NCI-H2196 (cell line): ENCODE data around the gene SOBP.
"Not testable (repeated sequence)": the region's sequence is repeated elsewhere in the genome, so short reads cannot be mapped to it uniquely, and the experiment has no call there.

Experiments
- DNase-seq: peaks from one replicate; lab custom pipeline; 2025; ENCODE audit not compliant: unreplicated experiment; lab: John Stamatoyannopoulos, UW

SOBP gene

GRCh38 chr6:107488174-107488874, 1.6 kb upstream of the SOBP start:
- no peak for DNase-seq

DNA sequence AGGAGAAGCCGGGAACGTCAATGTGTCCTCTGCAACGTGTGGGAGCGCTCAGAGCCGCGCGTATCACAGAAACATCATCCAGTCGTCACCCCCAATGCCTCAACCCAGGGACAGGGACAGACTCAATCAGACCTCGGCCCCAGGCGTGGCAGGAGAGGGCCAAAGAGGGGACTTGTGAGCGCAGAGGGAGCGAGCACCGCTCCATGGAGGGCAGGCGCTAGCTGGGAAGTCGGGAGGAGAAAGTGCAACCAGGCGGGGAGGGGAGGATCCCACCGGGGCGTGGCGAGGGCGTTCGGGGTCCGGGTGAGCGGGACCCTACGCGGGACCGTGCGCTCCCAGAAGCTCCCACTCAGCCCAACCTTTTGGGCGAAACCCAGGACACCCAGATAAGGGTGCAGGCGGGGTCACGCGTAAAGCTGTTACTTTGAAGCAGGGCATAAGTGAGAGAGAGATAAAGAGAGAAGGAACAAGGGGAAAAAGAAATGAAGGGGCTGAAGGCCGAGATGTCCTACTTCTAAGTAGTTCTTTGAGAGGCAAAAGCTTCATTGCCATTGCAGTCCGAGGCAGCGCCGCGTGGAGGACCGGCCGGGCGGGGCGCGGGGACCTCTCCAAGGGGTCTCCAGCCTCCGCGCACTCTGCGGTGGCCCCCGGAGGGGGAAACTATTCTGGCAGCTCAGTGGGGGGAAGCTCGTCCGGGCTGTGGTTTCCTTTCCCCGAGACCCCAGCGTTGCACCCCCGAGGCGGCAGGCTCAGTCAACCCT, 862 bp upstream of the SOBP start:
- no peak for DNase-seq

DNA sequence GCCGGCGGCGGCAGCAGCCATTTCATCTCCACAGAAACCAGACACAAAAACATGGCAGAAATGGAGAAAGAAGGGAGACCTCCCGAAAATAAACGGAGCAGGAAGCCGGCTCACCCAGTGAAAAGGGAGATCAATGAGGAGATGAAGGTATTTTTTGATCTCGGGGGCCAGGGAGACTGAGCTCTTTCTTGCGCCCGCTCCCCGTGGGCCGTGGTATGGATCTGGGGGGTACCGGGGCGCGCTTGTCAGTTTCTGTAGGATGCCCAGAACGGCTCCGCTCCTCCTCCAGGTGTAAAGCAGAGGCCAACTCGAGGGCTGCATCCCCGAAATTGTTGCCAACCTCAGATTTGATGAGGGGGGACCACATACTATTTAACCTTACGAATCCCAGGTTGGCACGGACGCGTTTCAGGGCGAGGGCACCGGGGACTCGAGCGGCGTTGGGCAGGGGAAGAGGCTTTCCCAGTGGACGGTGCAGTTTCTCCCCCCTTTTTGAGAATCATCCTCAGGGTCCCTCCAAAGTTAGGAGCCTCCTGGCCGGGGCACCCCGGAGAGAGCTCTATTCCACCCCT, 735 bp downstream of the SOBP start:
- no peak for DNase-seq

DNA sequence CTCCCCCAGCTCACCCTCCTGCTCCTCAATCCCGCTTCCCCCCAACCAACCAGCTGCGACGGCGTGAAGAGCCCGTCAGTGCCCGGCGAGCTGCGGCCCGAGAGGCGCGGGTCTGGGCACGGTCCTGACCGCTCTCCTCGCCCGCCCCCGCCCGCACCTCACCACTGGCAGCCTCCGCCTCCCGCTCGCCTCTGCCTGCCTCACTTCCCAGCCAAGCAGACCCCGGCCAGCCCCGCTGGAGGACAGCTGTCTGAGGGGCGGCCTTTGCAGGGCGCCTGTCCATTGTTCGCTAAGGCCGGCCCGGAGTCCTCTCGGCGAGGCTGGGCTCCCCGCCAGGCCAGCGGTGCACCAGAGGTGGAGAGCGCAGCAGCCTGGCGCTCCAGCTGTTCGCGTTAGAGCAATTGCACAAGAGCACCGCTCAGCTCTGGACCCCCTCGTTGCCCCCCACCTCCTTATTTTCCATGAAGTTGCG, 1.3 kb downstream of the SOBP start:
- peak; percentile 35 for DNase-seq

DNA sequence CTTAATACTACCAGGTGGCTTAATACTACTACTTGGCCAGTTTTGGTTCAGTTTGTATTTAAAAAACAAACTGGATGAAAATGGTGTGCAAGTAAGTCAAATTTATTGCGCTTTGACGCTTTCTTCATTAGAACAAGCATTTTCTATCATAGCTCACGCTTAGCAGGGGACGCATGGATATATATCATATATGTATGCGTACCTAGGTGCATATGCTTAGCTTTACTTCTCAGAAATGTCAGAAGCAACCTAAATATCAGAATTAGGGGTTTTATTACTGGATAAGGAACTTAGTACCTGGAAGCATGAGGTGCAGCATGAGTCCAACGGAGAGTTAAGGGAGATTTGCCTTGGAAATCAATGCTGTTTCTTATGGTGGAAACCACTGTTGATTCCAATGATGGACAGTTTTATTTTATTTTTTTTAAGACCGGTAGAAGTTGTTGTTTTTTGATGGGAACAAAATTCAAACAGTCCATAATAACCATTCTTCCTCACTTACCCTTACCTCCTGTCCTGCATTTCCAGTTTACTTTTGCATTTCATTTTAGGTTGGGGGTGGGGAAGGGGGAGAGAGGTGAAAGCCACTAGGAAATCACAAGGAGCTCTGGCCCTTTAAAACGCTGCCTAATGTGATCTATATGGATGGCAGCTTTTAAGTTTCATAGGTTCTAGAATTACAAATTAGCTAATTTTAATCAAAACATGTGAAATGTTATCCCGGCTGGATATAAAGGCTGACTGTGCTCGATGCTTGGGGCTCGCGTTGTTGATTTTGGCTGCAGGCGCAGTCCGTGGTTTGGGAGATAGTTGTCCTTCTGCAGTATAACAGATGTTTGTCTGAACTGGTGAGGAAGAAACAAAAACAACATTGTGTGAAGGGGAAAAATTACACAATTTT, 2.1 kb downstream of the SOBP start:
- peak; percentile 45 for DNase-seq

DNA sequence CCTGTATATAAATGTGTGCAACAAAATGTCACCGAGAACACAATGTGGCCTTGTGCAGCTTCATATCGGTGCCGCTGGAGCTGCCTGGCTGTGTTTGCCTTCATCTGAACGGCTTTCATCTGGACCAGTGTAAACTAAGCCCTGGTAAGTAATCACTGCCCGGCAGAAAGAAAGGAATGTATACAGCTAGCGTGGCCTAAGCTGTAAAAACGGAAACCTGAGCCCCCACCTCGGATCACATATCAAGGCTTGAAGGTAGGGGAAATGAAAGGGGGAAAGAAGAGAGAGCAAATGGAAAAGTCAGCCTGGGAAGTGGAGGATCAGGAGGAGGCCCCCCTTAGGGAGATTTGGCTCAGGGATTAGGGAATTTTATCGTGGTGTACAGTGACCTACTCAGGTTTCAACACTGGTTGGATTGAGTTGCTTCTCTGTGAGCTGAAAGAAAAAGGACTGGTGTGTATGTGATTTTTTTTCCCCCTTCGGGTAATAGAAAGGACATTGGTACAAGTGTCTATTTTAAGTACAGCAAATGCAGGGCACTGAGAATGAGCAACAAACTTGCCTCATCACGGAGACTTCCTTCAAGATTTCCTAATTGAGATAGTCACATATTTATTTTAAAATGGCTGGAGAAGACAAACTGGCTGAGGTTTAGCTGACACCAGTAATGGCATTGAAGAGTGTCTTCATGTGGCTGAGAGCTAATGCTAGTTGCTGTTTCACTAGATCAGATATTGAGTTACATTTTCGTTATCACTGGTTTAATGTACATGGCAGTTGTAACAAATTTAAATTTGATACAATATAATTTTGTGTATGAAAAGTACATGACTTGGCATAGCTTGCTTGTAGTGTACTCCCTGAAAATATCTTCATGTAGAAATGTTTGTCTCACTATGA, 3.5 kb downstream of the SOBP start:
- peak; percentile 26 for DNase-seq

DNA sequence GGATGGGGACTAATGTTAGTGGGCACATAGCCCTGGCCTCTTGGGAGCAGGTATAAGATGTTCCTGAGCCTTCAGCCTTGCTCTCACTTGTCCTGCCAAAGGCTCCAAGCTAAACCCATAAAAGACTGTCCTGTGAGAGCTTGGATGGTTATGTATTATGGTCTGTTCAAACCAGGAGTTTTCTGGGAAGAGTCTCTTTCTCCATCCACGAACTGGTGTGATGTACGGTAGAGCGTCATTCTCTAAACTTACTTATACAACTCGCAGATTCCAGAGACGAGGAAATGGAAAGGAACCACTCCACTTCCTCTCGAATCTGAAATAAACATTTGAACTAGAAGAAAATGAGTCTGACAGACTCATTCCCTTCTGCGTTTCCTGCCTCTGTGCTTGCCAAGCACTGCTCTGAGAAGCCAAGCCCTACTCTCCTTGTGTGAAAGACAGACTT, 5.3 kb downstream of the SOBP start:
- no peak for DNase-seq

DNA sequence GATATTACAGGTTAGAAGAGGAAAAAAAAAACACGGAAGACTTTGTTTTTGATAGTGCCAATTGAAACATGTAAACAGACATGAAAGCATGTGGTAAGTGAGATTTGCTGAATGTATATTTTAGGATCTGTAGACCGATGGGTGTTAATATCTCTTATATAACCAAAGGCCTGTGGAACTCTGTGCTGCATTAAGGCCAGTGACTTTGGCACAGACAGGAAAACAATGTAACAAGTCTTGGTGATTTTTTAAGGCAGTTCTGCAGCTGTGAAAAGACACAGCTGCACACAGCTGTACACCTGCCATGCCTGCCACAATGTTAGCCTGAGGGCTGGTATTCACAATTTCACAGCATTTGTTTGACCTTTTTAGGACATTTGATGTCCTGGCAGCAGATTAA, 6.1 kb downstream of the SOBP start:
- no peak for DNase-seq

DNA sequence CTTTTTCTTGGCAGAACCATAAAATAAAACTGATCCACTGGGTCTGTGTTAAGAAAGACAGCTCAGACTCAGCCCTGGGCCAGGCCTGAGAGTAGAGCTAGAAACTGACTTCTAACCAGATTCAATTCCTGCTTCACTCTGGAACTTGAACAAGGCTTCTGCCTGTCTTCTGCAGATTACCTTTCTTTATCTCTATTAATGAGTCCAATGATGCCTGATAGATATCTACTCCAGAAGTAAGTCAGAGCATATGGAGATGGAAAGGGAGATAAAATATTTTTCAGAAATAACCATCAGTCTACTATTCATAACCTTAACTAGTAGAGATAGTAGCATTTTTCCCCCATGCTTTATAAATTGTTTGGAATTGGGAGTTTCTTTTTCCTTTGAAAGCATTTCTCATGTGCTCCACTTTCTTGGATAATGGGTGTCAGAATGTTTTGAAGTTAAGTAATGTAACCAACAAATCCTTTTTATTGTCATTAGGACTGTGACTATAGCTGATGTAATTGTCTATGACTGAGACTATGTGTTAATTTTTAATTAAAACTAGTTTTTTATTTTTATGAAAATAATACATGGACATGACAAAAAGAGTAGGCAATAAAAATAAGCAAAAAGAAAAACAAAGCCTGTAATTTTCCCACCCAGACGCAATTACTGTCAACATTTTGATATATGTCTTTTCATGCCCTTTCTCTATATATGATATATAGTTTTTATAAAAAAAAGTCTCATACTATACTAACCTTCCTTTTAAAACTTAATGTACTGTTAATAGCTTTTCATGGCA, 7.2 kb downstream of the SOBP start:
- DNase-seq: no peak

DNA sequence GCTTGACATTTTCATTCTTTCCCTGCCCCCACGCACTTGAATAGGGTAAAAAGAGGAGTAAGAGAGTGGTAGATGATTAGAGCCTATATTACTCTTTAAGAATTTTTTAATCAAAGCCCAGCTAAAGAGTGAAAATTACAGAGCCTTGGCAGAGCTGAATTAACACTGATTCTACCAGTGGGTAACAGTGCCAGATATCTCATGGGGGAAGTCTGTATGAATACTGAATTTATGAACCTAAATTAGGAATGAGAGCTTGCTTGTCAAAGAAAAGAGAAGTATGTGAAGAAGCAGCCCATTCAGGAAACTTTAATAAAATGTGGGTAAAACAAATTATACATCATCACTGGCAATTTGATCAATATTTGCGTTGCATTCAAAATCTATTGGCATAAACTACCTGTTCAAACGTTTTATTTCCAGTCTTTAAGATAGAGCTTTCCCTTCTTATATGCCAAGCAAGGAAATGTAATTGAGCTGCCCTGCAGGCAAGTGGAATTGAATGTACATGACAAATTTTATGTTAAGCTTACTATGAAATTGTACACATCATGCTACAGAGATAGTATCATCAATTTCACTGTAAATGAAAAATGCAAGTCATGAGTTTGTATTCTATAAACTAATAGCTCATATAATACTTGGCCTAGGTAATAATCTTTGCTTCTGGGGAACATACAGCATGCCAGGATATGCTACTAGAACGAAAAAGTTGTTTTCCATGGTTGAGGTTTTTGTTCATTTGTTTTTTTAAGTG, 14.5 kb downstream of the SOBP start:
- no peak for DNase-seq

DNA sequence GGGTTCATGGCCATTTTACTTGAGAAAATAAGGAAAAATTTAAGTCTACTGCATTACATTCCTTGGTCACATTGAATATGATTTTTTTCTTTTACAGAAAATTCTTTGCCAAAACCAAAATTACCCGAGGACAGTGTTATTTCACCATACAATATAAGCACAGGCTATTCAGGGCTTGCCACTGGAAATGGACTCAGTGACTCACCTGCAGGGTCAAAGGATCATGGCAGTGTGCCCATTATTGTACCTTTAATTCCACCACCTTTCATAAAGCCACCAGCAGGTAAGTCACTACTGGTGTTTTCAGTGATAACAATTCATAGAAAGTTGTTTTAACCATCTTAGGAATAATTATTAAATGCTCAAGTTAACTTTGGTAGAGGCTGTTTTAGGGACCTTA, 16.2 kb downstream of the SOBP start:
- DNase-seq: no peak

GRCh38 chr6:107509506-107509905, 19.6 kb downstream of the SOBP start:
- DNase-seq: peak; percentile 44

DNA sequence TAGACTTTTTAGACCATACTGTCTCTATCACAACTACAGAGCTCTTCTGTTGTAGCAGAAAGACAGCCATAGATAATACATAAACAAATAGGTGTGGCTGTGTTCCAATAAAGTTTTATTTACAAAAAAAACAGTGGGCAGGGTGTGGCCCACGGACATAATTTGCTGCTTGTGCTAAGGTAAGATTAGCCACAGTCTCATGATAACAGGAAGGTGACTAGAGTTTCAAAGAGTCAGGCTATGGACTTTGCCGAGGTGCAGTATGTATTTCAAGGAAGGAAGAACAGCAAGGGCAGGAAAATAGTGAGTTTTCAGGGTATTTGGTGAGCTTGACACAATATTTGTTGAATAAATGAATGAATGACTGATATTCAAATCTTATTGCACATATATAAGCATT, 20.2 kb downstream of the SOBP start:
- DNase-seq: no peak

DNA sequence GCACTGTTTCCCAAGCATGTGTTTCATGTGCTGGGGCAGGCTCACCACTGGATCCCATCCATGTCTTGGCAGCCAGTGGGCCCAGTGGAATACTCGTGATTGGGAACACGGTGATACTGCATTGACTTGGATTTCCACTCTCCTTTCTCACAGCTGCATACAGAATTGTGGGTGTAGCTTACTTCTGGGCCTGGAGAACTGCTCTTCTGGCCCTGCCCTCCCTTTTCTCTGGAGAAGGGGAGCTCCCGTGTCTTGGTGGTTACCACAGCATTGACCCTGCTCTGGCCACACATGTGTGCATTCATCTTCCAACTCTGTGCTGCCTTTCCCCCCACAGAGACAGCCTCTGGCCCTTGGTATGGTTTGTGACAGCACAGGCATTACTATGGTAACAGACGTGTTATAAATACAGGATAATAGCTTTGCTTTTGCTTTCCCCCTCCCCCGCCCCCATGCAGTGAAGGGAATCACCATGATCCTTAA, 21.6 kb downstream of the SOBP start:
- DNase-seq: no peak

- no peak for DNase-seq
Measured at GRCh38 chr6:107513214-107513613, 23.3 kb downstream of the SOBP start.

DNA sequence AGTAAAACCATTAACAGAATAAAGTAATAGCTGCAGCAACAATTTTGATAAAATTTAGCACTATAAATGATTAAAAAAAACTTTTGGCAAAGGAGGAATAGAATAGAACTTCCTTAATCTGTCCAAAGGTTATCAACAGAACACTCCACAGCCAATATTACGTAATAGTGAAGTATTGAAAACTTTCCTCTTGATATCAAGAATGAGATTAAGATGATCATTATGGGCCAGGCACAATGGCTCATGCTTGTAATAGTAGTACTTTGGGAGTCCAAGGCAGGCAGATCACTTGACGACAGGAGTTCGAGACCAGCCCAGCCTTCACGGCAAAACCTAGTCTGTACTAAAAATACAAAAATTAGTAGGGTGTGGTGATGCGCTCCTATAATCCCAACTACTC, 26.0 kb downstream of the SOBP start:
- DNase-seq: no peak

GRCh38 chr6:107517274-107517673, 27.4 kb downstream of the SOBP start:
- DNase-seq: no peak

DNA sequence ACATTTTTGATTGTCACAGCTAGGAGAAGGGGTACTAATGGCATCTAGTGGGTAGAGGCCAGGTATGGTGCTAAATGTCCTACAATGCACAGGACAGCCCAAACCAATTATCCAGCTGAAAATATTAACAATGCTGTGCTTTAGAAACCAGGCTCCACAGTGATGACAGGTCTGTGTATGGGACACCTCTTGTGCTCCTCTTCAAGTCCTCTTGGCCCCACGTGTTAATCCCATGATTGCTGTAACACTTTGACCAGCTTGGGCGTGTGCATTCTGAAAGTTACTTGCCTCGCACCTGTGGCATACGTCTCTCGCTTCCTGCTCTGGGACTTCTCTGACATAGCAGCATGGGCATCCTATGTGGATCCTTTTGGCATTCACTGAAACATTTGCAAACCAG, 29.3 kb downstream of the SOBP start:
- not testable (repeated sequence) for DNase-seq
